HUDEP-2 (cell line): Measurements from ENCODE around the gene GRIP2.
"Not testable (repeated sequence)": the region's sequence is repeated elsewhere in the genome, so short reads cannot be mapped to it uniquely, and the experiment has no call there.

Experiments
- DNase-seq, 76 experiments: peaks; one replicate each; lab custom pipeline; 2025; ENCODE audit not compliant: unreplicated experiment in 76 of 76; lab: John Stamatoyannopoulos, UW

The GRIP2 gene

GRCh38 chr3:14522768-14523167, 17.4 kb downstream of the GRIP2 start:
- DNase-seq: no peak

GRCh38 chr3:14522129-14522691, 17.9 kb downstream of the GRIP2 start:
- DNase-seq: no peak

- DNase-seq: no peak
Observed at GRCh38 chr3:14521611-14522010, 18.5 kb downstream of the GRIP2 start.

- DNase-seq: no peak
Observed at GRCh38 chr3:14520967-14521366, 19.2 kb downstream of the GRIP2 start.

GRCh38 chr3:14520149-14520548, 20.0 kb downstream of the GRIP2 start:
- no peak for DNase-seq

GRCh38 chr3:14519406-14519805, 20.7 kb downstream of the GRIP2 start:
- no peak for DNase-seq

GRCh38 chr3:14518893-14519292, 21.2 kb downstream of the GRIP2 start:
- no peak for DNase-seq

- no peak for DNase-seq
Observed at GRCh38 chr3:14518432-14518802, 21.7 kb downstream of the GRIP2 start.

- DNase-seq: no peak
Observed at GRCh38 chr3:14517601-14518431, 22.3 kb downstream of the GRIP2 start.

GRCh38 chr3:14516738-14517345, 23.3 kb downstream of the GRIP2 start:
- no peak for DNase-seq

- not testable (repeated sequence) for DNase-seq
Observed at GRCh38 chr3:14515526-14515925, 24.6 kb downstream of the GRIP2 start.

- DNase-seq: no peak
Observed at GRCh38 chr3:14514323-14514720, 25.8 kb downstream of the GRIP2 start.

GRCh38 chr3:14513566-14514322, 26.4 kb downstream of the GRIP2 start:
- no peak for DNase-seq

GRCh38 chr3:14512942-14513327, 27.2 kb downstream of the GRIP2 start:
- no peak for DNase-seq

- DNase-seq: no peak
Observed at GRCh38 chr3:14512281-14512941, 27.7 kb downstream of the GRIP2 start.

- DNase-seq: no peak
Observed at GRCh38 chr3:14511623-14512280, 28.4 kb downstream of the GRIP2 start.

GRCh38 chr3:14510838-14511622, 29.1 kb downstream of the GRIP2 start:
- DNase-seq: no peak

GRCh38 chr3:14509796-14510100, 30.4 kb downstream of the GRIP2 start:
- no peak for DNase-seq

- DNase-seq: peak in 53 of 76 experiments; percentile 2 to 69 (median 35)
Observed at GRCh38 chr3:14508966-14509795, 31.0 kb downstream of the GRIP2 start.
